ENCODE data around the gene NVL. TPM values are rescaled to one million over a fixed set of nuclear protein-coding genes. Genes with fewer than 3 reads are reported as not detected.
A peak's percentile ranks its signal among the peaks of the same experiment; 100 is the strongest.

NVL gene
- total and polyA plus RNA-seq, 2 of the 4 experiments (the other 2 are of a cell fraction): 16.5 to 18.4 TPM

- ATAC-seq (ENCODE audit: low read depth) (peak; percentile 48; the same call in 1 of the 2 replicates), DNase-seq (no peak)
- H4K20me1 ChIP-seq (ENCODE audit: insufficient read depth, low read length): no peaks in the 10 kb centered on the region
- CTCF ChIA-PET: interaction anchor here (0.5 to 0.6 kb wide), 2 partner anchors 46 to 150 kb away, joined by 3 read pairs; no protein-coding TSS in a partner anchor
- BruUV-seq (replicated peaks): no TSS peak
- no peak for TF ChIP-seq NFE2L2 (IDR thresholded peaks at IDR 0.05; ENCODE audit: low read depth, low read length)
- no peak for TF ChIP-seq CHD1 (IDR thresholded peaks at IDR 0.05; ENCODE audit: low read depth, low read length)
- no peak overlapping the region for H3K9ac ChIP-seq (ENCODE audit: low read depth, low read length)
- no peak overlapping the region for H4K91ac ChIP-seq (ENCODE audit: insufficient read depth, low read depth, low read length)
- no peak overlapping the region for H4K5ac ChIP-seq (ENCODE audit: low read depth, low read length)
- dilution Hi-C loops (cut with HindIII; ENCODE audit: low sequenced_read_pairs, unreplicated experiment): no loop called here
- H3K4me1 ChIP-seq (ENCODE audit: control insufficient read depth, insufficient read depth, low read length): no peaks in the 10 kb centered on the region
- no peak overlapping the region for H3K23ac ChIP-seq (ENCODE audit: low read depth, low read length)
- H3K27me3 ChIP-seq (ENCODE audit: control insufficient read depth, insufficient read depth, low read length): no peaks in the 10 kb centered on the region
- H2AK9ac ChIP-seq (replicated peaks; ENCODE audit: low read depth, low read length, poor library complexity): no peak overlapping the region
- no peak overlapping the region for H3K4ac ChIP-seq (ENCODE audit: low read depth, low read length)
- H3K18ac ChIP-seq (ENCODE audit: low read depth, low read length): no peak overlapping the region
- no peak overlapping the region for H3K14ac ChIP-seq (replicated peaks; ENCODE audit: low read depth, low read length)
- H3K36me3 ChIP-seq (ENCODE audit: control insufficient read depth, insufficient read depth, low read length): no peaks in the 10 kb centered on the region
- no peak overlapping the region for H2BK15ac ChIP-seq (ENCODE audit: low read depth, low read length)
- no peak overlapping the region for H2AFZ ChIP-seq (replicated peaks; ENCODE audit: low read length, poor library complexity)
- H2AK5ac ChIP-seq (ENCODE audit: low read depth, low read length): no peak overlapping the region
- no peak overlapping the region for H2BK120ac ChIP-seq (ENCODE audit: low read depth, low read length)
- in situ Hi-C loops (cut with MboI; ENCODE audit: low sequenced_read_pairs): no loop called here
- WGBS, 2 experiments (ENCODE audit: extremely low coverage in 2 of 2, insufficient read length in 1 of 2): no CpG with 5 or more reads among the region's 11 CpGs
- H3K4me2 ChIP-seq (ENCODE audit: low read depth, low read length): no peak overlapping the region
- no peak overlapping the region for H2BK20ac ChIP-seq (ENCODE audit: low read depth, low read length)
- H3K79me1 ChIP-seq (ENCODE audit: low read depth in 1 of 2, low read length in 2 of 2): no peaks in the 10 kb centered on the region
- no peak overlapping the region for H3K56ac ChIP-seq (ENCODE audit: extremely low read depth, insufficient read depth, low read length)
- no peak overlapping the region for H4K8ac ChIP-seq (ENCODE audit: low read depth in 2 of 2, low read length in 2 of 2)
- H3K9me3 ChIP-seq (ENCODE audit: control insufficient read depth, insufficient read depth, low read length): no peaks in the 10 kb centered on the region
- H3K4me3 ChIP-seq (ENCODE audit: insufficient read depth, low read depth, low read length): no peak overlapping the region
- POLR2A ChIA-PET (ENCODE audit: unreplicated experiment): no interaction called here
- H3K27ac ChIP-seq (ENCODE audit: insufficient read depth, low read length): no peak overlapping the region
- intact Hi-C loops (cut with micrococcal nuclease): loop anchor here (2.0 kb wide), 1 partner anchor 35 kb away; the partner anchor contains the start of gene DEGS1
- no peak overlapping the region for H2BK5ac ChIP-seq (ENCODE audit: low read depth, low read length, poor library complexity, severe bottlenecking)
- no peaks in the 10 kb centered on the region for H3K9me1 ChIP-seq (ENCODE audit: insufficient read depth, low read length)
Measured at GRCh38 chr1:224217655-224218623, 112.0 kb downstream of the NVL start.

Measured in IMR-90 (cell line).